ENCODE measurements around the gene GUCA2B. TPM values are rescaled to one million over a fixed set of nuclear protein-coding genes. Genes with fewer than 3 reads are reported as not detected.

GUCA2B gene
- not detected for polyA plus RNA-seq (ENCODE audit: insufficient read length in 4 of 4)

DNA sequence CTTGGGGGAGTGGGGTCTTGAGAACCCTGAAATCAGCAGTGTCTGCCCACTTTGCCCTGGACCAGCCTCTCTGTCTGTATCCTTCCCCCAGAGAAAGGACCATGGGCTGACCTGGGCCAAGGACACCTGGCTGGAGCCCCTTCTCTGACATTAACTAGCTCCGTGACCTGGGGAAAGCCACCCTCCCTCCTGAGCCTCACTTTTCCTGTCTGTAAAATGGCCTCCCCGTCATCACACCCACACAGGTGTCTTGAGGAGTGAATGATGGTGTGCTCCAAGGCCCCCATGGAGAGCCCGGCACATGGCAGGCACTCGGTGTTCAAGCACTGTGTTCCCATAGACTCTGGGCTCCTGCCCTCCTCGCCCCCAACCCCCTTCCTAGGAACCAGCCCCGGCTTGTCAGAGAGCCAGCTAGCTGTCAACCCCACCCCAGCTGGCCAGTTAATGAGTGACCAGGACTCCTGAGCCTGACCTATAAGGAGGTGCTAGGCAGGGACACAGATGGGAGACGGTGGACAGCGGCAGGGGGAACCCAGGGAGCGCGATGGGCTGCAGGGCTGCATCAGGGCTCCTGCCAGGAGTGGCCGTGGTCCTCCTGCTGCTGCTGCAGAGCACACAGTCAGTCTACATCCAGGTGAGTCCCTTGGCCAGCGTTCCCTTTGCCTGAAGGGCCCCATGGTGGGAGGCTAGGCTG, at the start of gene GUCA2B:
TSS of gene GUCA2B (plus strand) at position 504 of the 694 bp plus-strand sequence. CDS start at position 545, 41 bp downstream.
- no peak for DNase-seq (ENCODE audit: low read depth in 4 of 4, low spot score in 2 of 4)

DNA sequence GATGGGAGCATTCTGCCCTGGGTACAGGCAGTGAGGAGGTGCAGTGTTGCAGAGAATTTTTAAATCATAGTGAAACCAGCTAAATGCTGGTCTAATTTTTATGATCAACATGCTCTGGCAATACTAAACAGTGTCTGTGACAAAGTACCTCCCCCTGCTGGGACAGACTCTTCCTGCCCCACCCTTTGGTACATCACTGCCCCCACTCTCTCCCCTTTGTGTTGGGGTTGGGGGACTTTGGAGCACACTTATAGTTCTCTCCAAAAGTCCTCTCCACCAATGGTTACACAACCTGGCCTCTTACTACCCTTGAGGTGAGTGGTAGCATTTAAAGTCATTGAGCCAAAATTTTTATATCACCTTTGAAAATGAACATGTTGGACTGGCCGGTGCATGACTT, 48.2 kb upstream of the GUCA2B start:
- no peak for DNase-seq (ENCODE audit: low read depth in 4 of 4, low spot score in 2 of 4)

DNA sequence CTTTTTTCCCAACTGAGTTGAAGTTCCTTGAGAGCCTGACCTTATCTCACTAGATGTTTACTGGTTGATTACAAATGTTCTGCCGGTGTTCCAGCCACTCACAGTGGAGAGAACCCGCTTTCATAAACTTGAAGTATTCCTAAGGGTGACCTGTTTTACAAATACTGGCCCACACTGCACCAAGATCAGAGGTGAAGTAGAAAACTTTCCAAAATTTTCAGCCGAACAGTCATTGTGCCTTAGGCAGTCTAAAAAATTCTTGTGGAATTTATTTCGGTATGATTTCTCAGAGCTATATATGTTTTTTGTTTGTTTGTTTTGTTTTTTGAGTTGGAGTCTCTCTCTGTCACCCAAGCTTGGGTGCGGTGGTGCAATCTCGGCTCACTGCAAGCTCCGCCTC, 44.9 kb upstream of the GUCA2B start:
- DNase-seq (ENCODE audit: low read depth in 4 of 4, low spot score in 2 of 4) = no peak

DNA sequence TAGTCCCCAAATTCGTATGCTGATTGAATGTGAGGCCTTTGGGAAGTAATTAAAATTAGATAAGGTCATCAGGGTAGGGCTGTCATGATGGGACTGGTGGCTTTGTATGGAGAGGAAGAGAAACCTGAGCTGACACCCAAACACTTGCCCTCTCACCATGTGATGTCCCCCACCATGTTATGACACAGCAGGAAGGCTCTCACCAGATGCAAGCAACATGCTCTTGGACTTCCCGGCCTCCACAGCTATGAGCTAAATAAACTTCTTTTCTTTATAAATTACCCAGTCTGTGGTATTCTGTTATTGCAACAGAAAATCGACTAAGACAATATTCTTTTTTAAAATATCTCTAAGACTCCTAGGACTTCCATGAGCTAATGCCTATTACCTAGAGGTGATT, 43.6 kb upstream of the GUCA2B start:
- no peak for DNase-seq (ENCODE audit: low read depth in 4 of 4, low spot score in 2 of 4)

DNA sequence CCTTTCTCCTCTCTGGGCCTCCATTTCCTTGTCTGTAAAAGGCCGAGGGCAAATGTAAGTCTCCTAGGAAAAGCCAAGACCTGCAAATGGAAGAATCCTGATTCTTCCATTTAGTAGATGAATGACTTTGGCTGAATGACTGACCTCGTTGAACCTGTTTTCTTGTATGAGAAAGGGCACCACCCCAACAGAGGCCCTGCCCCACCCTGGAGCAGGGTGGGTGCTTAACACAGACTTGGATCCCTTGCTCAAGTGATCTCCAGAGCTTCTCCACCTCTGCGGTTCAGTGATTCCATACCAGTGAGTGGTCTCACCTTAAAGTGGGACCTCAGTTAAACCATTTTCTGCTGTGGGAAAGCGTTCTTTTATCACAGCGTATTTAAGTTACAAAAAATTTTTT, 39.0 kb upstream of the GUCA2B start:
- no peak for DNase-seq (ENCODE audit: low read depth in 4 of 4, low spot score in 2 of 4)

DNA sequence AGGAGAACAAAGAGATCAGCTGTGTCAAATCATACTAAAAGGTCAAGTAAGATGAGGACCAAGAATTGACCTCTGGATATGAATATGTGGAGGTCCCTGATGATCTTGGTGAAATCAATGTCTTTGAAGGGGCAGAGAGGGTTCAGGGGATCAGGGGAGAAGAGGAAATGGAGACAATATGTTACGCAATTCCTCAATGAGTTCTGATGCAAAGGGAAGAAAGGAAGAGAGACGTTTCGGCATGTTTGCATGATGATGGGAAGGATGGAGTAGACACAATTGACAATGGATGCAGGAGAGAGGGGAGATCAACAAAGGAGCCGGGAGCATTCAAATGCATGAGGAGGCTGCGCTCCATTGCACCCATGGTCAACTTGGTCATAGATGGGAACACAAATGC, 36.0 kb upstream of the GUCA2B start:
- no peak for DNase-seq (ENCODE audit: low read depth in 4 of 4, low spot score in 2 of 4)

DNA sequence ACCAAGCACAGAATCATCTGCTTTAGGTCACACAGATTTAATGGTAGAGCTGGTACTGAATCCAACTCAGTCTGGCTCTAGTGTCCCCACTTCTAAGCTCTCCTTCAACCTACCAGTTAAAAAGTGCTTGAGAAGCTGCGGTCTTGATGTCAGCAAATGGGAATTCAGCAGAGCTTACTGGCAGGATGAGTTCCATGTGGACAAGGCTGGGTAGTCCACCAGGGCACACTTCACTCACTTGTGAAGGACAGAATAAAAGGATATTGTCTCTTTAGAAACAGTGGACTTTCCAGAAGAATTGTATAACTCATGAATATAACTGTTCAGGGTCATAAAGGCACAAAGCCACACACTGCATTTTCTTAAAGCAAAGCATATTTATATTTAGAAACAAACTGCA, 35.1 kb upstream of the GUCA2B start:
- DNase-seq (ENCODE audit: low read depth in 4 of 4, low spot score in 2 of 4) = no peak

DNA sequence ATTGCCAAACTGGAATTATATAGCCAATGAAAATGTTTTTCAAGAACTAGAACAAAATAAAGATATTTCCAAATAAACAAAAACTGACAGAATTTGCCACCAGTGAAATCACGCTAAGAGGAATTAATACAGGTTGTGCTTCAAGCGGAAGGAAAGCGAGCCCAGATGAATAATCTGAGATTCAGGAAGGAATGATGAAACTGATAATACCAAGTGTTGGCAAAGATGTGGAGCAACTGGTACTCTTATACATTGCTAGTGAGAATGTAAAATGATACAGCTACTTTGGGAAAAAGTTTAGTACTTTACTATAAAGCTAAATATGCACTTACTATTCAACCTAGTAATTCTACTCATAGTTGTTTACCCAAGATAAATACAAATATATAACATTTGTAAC, 30.8 kb upstream of the GUCA2B start:
- DNase-seq (ENCODE audit: low read depth in 4 of 4, low spot score in 2 of 4) = no peak

DNA sequence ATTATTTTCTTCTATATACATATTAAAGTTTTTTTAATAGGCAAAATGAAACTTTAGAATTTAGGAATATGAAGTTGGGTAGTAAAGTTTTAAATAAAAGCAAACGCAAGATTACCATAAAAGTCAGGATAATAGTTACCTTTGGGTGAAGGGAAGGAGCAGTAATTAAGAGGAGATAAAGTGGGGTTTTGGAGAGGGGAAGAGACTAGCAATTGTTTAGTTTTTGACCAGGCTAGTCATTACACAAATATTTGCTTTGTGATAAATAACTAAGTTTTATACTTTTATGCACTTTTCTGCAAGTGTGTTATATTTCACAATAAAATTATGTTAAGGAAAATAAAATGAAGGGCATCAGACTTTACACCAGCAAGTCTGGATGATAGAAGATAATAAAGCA, 27.7 kb upstream of the GUCA2B start:
- no peak for DNase-seq (ENCODE audit: low read depth in 4 of 4, low spot score in 2 of 4)

DNA sequence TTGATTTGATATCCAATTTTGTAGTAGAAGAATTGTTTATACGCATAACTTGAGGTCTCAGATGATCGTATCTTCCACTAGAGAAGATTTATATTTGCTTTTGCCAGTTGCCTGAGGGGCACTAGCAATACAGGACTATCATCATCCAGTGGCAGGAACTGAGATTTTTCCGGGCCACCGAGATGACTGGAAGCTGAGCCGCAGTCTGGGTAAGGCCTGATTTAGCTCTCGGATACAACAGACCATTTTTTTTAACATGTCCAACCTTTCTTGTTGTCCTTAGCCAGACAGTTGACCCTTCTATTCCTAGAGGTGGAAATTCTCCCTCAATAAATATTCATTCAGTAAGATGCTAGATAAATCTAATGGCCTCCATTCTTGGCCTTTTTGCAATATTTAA, 25.4 kb upstream of the GUCA2B start:
- DNase-seq (ENCODE audit: low read depth in 4 of 4, low spot score in 2 of 4) = no peak

DNA sequence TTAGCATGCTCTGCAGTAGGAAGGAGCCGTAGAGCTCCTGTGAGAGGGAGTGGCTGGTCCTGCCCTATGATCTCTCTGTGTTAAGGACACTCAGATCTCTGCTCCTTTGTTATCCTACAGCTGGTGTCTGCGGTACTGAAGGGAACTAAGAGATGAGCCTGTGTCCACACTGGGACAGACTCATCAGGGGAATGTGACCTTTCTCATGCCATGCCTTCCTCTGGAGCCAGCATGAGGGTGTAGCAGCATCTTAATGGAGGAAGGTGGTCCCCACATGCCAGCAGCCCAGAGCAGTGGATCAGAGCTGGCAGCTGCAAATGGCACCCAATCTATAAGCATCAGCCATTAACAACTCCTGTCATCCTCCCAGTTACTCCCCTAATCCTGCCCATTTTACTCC, 24.7 kb upstream of the GUCA2B start:
- no peak for DNase-seq (ENCODE audit: low read depth in 4 of 4, low spot score in 2 of 4)

DNA sequence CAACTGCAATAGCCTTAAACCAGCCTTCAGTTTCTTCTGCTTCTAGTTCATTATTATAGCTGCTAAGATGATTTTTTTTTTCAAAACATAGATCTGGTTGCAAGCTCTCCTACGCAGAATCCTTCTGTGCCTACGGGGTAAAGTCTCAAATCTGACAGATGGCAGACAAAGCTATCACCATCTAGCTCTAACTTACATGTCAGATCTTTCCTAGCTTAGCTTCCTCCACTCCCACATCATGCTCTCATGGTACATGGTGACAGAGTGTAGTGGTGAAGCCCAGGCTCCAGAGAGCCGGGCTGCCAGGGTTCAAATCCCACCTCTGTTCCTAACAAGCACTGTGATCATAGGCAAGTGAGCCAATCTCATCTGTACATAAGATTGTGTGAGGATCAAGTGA, 24.2 kb upstream of the GUCA2B start:
- DNase-seq (ENCODE audit: low read depth in 4 of 4, low spot score in 2 of 4) = no peak

DNA sequence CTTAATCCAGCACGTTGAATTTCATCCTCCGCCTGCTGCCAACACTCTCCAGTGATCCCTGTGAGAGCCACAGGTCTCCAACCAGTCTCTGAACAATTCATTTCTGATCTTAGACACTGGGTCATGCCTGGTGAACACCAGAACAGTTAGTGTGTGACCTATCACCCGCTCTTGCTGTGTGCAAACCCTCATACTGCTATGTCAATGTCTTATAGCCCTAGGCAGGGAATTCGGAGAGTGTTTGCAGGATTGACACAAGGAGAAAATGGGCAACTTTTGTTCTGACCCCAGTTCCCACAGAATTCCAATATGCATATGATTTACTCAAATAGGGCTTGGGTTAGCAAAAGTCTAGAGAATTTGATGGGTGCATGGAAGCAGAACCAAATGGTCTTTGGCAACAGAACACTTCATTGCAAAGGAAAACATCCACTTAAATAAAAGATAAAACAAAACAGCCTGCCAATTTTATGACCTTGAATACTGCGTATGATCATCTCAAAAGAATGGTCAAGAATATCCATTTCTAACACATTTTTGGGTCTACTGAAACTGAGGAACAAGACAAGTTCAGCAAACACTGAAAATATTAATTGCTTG, 23.0 kb upstream of the GUCA2B start:
- DNase-seq (ENCODE audit: low read depth in 4 of 4, low spot score in 2 of 4) = no peak

DNA sequence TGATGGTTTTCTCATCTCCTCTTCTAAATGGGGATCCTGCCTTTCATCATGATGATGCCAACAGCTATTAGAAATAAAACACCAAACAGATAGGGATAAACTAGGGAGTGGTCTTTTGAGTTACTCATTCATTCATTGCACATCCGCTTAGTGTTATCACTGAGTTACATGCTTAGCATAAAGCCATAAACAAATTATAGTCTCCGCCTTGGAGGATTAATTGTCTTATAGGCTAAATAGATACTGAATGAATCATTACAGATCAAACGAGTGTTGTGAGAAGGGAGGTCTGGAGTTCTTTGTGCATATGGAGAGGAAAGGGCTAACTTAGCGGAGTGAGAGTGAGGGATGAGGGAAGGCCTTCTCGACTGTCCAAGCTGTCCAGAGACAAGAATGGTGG, 19.8 kb upstream of the GUCA2B start:
- DNase-seq (ENCODE audit: low read depth in 4 of 4, low spot score in 2 of 4) = no peak

DNA sequence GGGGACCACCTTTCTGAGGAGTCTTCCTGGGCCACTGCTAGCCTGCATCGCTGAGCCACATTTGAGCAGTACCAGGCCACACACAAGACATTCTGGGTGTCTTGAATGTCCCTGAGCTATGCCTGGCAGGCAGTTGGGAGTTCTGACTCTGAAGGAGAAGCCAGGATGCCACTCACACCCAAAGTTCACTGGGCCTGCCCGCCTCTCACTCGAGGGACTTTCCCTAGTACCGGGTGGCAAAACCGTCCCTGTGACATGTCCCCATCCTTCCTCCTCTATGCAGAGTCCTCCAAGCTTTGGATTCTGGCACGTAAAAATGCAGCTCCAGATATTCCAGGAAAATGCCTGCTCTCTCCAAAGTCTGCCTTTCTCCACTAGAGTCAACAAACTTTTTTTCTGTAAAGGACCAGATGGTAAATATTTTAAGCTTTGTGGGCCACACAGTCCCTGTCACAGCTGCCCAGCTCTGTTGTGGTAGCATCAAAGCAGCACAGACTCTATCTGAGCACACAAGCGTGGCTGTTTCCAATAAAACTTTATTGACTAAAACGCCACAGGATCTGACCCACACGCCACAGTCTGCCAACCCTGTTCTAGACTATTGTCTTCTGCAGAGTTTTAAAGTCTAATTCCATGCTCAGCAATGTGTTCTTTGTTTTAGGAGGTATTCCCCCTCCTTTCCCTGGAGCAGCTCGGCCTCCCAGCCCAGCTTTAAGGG, 19.2 kb upstream of the GUCA2B start:
- no peak for DNase-seq (ENCODE audit: low read depth in 4 of 4, low spot score in 2 of 4)

DNA sequence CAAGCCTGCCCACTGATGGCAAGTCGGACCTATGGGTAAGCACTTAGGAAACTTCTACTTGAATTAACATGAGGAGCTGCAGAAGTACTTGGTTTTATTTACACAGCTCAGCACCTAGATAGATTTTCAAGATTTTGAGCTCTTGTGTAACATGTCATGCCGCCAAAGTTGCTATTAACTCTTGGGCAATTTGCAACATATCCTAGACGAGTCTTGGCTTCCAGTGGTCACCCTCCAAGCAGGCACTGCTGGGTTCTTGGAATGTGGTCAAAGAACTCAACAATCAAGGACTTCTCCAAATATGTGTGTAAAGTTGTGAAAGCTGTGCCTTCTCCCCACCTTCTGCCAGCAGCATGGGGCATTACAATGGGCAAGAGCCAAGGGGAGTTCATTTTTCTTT, 17.8 kb upstream of the GUCA2B start:
- no peak for DNase-seq (ENCODE audit: low read depth in 4 of 4, low spot score in 2 of 4)

DNA sequence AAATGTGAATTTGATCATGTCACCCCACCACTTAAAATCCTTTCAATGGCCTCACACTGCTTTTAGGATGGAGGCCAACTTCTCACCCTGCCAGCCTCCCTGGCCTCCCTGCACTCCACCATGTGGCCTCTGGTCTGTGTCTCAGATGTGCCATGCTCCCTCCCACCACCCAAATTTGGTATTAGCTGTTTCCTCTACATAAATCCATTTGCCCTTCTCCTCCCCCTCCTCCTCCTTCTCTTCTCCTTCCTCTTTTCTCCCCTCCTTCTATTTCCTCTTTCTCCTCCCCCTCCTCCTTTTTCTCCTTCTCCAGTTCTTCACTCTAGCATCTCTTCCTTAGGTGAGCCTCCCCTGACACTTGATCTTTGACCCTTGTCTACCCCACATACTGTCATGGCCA, 16.7 kb upstream of the GUCA2B start:
- DNase-seq (ENCODE audit: low read depth in 4 of 4, low spot score in 2 of 4) = no peak

DNA sequence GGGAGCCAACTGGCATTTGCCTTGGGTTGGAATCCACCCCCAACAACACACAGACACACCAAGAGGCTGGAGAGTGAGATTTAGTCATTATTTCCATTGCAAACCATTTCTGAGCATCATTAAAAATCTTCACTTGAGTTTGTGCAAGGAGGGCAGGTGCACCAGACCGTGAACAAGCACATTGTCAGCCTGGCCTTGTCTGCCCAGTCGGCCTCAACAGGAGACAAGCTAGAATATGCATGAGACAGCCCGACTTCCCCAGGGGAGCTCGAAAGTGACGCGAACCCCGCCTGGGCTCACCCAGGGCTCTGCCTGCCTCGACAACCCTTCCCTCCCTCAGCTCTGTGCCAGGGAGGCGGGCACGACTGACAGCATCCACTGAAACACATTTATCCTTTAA, 15.4 kb upstream of the GUCA2B start:
- no peak for DNase-seq (ENCODE audit: low read depth in 4 of 4, low spot score in 2 of 4)

DNA sequence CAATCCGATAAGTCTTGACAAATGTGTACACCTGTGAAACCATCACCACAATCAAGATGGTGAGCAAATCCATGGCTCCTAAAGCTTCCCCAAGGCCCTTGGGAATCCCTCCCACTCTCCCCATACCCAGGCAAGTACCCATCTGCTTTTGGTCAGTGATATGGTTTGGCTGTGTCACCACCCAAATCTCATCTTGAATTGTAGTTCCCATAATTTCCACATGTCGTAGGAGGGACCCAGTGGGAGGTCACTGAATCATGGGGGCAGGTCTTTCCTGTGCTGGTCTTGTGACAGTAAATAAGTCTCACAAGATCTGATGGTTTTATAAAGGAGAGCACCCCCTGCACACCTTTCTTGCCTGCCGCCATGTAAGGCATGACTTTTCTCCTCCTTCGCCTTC, 14.6 kb upstream of the GUCA2B start:
- no peak for DNase-seq (ENCODE audit: low read depth in 4 of 4, low spot score in 2 of 4)

DNA sequence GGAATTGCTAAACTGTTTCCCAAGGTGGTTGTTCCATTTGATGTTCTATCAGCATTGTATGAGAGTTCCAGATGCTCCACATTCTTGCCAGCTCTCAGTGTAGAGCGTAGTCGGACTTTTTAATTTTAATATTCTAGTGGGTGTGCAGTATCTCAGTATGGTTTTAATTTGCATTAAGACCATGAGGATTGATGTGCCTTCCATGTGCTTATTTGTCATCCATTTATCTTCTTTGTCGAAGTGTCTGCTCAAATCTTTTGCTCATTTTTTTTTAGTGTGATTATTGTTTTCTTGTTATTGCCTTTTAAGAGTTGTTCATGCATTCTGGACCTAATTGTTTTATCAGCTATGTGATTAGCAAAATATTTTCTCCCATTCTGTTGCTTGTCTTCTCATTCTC, 13.8 kb upstream of the GUCA2B start:
- no peak for DNase-seq (ENCODE audit: low read depth in 4 of 4, low spot score in 2 of 4)

DNA sequence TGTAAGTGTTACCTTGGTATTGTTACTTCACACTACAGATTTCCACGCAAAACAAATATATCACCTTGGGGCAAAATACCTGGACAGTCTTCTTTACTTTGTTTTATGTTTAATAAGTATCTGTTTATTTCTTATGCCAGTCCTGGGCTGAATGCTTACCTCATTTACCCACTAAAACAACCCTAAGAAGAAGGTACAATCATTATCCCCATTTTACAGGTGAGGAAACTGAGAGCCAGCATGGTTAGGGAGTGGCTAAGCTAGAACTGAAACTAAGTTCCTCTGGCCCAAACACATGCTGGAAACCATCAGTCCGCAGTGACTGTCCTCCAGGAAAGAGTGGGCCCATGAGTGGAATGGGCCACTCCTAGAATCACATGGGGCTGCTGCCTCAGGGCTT, 13.0 kb upstream of the GUCA2B start:
- no peak for DNase-seq (ENCODE audit: low read depth in 4 of 4, low spot score in 2 of 4)

DNA sequence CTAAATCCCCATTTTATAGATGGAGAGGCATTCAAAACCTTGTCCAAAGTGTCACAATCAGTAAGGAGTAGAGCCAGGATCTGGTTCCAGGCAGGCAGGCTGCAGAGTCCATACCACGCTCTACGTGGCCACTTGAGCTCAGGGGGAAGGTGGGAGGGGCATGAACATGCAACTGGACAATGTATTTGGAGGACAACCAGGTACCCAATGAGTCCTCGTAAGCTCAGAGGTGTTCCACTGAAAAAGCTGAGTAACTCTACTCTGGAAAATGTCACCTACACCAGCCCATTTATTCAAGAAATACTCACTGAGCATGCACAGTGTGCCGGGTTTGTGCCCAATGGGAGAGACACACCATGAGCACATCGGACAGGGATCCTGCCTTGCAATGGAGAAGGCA, 11.2 kb upstream of the GUCA2B start:
- no peak for DNase-seq (ENCODE audit: low read depth in 4 of 4, low spot score in 2 of 4)

All from left renal cortex interstitium (tissue), 4 donors.